ENCODE results near the gene FOXL1. TPM values are rescaled to one million over a fixed set of nuclear protein-coding genes. Genes with fewer than 3 reads are reported as not detected.

The FOXL1 gene
- total and polyA plus RNA-seq, 2 of the 13 experiments (the other 11 are each of a cell fraction or from before 2014, with no cell fraction given), result not detected

GRCh38 chr16:86565181-86565631 lies 13.1 kb upstream of the FOXL1 start:
- FAIRE-seq, result no peak

More at GRCh38 chr16:86565181-86565631, 13.1 kb upstream of the FOXL1 start:
- Histone ChIP-seq H3K4me1 (ENCODE audit: insufficient read depth, low read length) (no peaks in the 10 kb centered on the region), H3K27ac (ENCODE audit: extremely low read length, insufficient read depth, low read length) (no peak overlapping the region), H3K27me3 (ENCODE audit: control insufficient read depth in 1 of 2, insufficient read depth in 2 of 2, low read length in 2 of 2) (peaks cover 11 to 57% of the 10 kb centered on the region in 2 experiments), H3K9ac (ENCODE audit: insufficient read depth, low read depth, low read length) (no peak overlapping the region), H3K4me2 (ENCODE audit: low read depth, low read length) (no peak overlapping the region), H3K36me3 (replicated peaks in 1 of 2; ENCODE audit: control insufficient read depth in 1 of 2, insufficient read depth in 2 of 2, low read length in 2 of 2) (no peaks in the 10 kb centered on the region), H3K79me2 (ENCODE audit: insufficient read depth, low read length) (no peaks in the 10 kb centered on the region), H3K9me3 (ENCODE audit: low read length) (no peaks in the 10 kb centered on the region), H3K4me3 (replicated peaks in 1 of 3; ENCODE audit: insufficient read depth in 1 of 3, low read depth in 2 of 3, low read length in 3 of 3) (no peak overlapping the region), H2AFZ (ENCODE audit: low read length) (no peak overlapping the region), H4K20me1 (ENCODE audit: insufficient read depth, low read length) (no peaks in the 10 kb centered on the region)
- no peak for ATAC-seq
- WGBS (ENCODE audit: low lambda C conversion rate), result 35% methylated on average over 16 of the region's 16 CpGs
- intact Hi-C loops (cut with micrococcal nuclease; ENCODE audit: unreplicated experiment), result no loop called here
- no peak for DNase-seq (ENCODE audit: low spot score)
- in situ Hi-C loops (cut with HindIII; ENCODE audit: extremely low pct_ligation_motif_present, low pct_unique_long_range_greater_than_20kb), result loop anchor here (5.0 to 10.0 kb wide), 4 partner anchors 310 to 710 kb away; no protein-coding TSS in a partner anchor
- TF ChIP-seq ATF2 (CRISPR knock-in tag; IDR thresholded peaks at IDR 0.05) (no peak), ZNF749 (CRISPR knock-in tag; IDR thresholded peaks at IDR 0.05; ENCODE audit: borderline replicate concordance) (no peak), KAT2B (IDR thresholded peaks at IDR 0.05; ENCODE audit: borderline replicate concordance, low read depth, low read length) (no peak), HMG20B (CRISPR knock-in tag; conservative IDR thresholded peaks at IDR 0.05) (no peak), ZNF12 (CRISPR knock-in tag; IDR thresholded peaks at IDR 0.05) (no peak), SP5 (CRISPR knock-in tag; IDR thresholded peaks at IDR 0.05; ENCODE audit: borderline replicate concordance, low read depth) (no peak), ZNF709 (CRISPR knock-in tag; IDR thresholded peaks at IDR 0.05) (no peak), ZMAT5 (CRISPR knock-in tag; IDR thresholded peaks at IDR 0.05; ENCODE audit: borderline replicate concordance, low read depth) (no peak), TRIM24 (CRISPR knock-in tag; IDR thresholded peaks at IDR 0.05) (no peak), POLR2AphosphoS2 (IDR thresholded peaks at IDR 0.05; ENCODE audit: low read depth, low read length) (no peak), ZFP90 (CRISPR knock-in tag; IDR thresholded peaks at IDR 0.05; ENCODE audit: borderline replicate concordance) (no peak), ZNF883 (CRISPR knock-in tag; IDR thresholded peaks at IDR 0.05; ENCODE audit: not compliant biosample characterization) (no peak), KLF11 (CRISPR knock-in tag; IDR thresholded peaks at IDR 0.05) (no peak), ELK4 (CRISPR knock-in tag; IDR thresholded peaks at IDR 0.05; ENCODE audit: borderline replicate concordance) (no peak), ZNF556 (CRISPR knock-in tag; IDR thresholded peaks at IDR 0.05; ENCODE audit: borderline replicate concordance) (no peak), ZNF343 (CRISPR knock-in tag; IDR thresholded peaks at IDR 0.05) (no peak), PAWR (CRISPR knock-in tag; IDR thresholded peaks at IDR 0.05; ENCODE audit: borderline replicate concordance) (no peak)
- POLR2A ChIA-PET, result no interaction called here
- no TSS peak for BruUV-seq (replicated peaks)
- CTCF ChIA-PET (ENCODE audit: low intra/inter-chr PET ratio, low total read pairs), result interaction anchor here (4.2 kb wide), 1 partner anchor 497 kb away, joined by 86 read pairs; no protein-coding TSS in a partner anchor
